ENCODE results near the gene ODAPH. TPM values are rescaled to one million over a fixed set of nuclear protein-coding genes. Genes with fewer than 3 reads are reported as not detected.

ODAPH gene
- polyA plus RNA-seq, 3 donors: not detected

GRCh38 chr4:75552452-75552851 lies 3.4 kb upstream of the ODAPH start:
- Mint-ChIP-seq H3K9me3 (peaks cover 0 to 2% (median 0%) of the 10 kb centered on the region in 7 donors), H3K4me3 (no peak overlapping the region), H3K27me3 (ENCODE audit: low read depth in 3 of 3) (peaks cover 0 to 3% (median 1%) of the 10 kb centered on the region in 3 donors), H3K36me3 (no peaks in the 10 kb centered on the region), H3K27ac (no peak overlapping the region), H3K4me1 (peaks cover 6% of the 10 kb centered on the region)
- Histone ChIP-seq H3K4me1 (ENCODE audit: control insufficient read depth in 1 of 2, insufficient read depth in 2 of 2, low read length in 2 of 2) (peaks cover 5% of the 10 kb centered on the region in 2 donors), H4K20me1 (ENCODE audit: insufficient read depth, low read length) (no peaks in the 10 kb centered on the region), H3K4me2 (replicated peaks; ENCODE audit: extremely low read depth, low read length, poor library complexity, severe bottlenecking) (no peak overlapping the region), H3K27ac (ENCODE audit: low read depth in 1 of 2, low read length in 2 of 2) (no peak overlapping the region), H3K4me3 (replicated peaks in 1 of 3; ENCODE audit: low read depth in 2 of 3, low read length in 3 of 3) (no peak overlapping the region), H3K27me3 (ENCODE audit: control insufficient read depth in 2 of 2, insufficient read depth in 2 of 2, low read length in 2 of 2) (no peaks in the 10 kb centered on the region), H3K36me3 (replicated peaks in 1 of 2; ENCODE audit: control insufficient read depth in 1 of 2, insufficient read depth in 2 of 2, low read length in 2 of 2) (no peaks in the 10 kb centered on the region), H3K79me2 (ENCODE audit: insufficient read depth, low read length) (no peaks in the 10 kb centered on the region), H2AFZ (ENCODE audit: insufficient read depth, low read depth, low read length, poor library complexity, severe bottlenecking) (no peak overlapping the region), H3K9me3 (replicated peaks in 1 of 2; ENCODE audit: control insufficient read depth in 1 of 2, insufficient read depth in 1 of 2, low read length in 2 of 2) (no peaks in the 10 kb centered on the region), H3K9ac (ENCODE audit: insufficient read depth, low read length, poor library complexity, severe bottlenecking) (no peak overlapping the region)
- no peak for TF ChIP-seq CTCF (IDR thresholded peaks at IDR 0.05)
- no peak for DNase-seq
- intact Hi-C loops (cut with micrococcal nuclease): no loop called here

GRCh38 chr4:75557696-75558095 lies 1.8 kb downstream of the ODAPH start:
- Mint-ChIP-seq H3K36me3 (no peaks in the 10 kb centered on the region), H3K4me3 (no peak overlapping the region), H3K27me3 (ENCODE audit: low read depth in 3 of 3) (peaks cover 0 to 2% (median 0%) of the 10 kb centered on the region in 3 donors), H3K27ac (no peak overlapping the region), H3K9me3 (peaks cover 0 to 3% (median 0%) of the 10 kb centered on the region in 7 donors), H3K4me1 (peaks cover 4% of the 10 kb centered on the region)
- H3K9ac ChIP-seq (ENCODE audit: insufficient read depth, low read length, poor library complexity, severe bottlenecking): no peak overlapping the region
- no peaks in the 10 kb centered on the region for H3K36me3 ChIP-seq (replicated peaks in 1 of 2; ENCODE audit: control insufficient read depth in 1 of 2, insufficient read depth in 2 of 2, low read length in 2 of 2)
- no peaks in the 10 kb centered on the region for H3K9me3 ChIP-seq (replicated peaks in 1 of 2; ENCODE audit: control insufficient read depth in 1 of 2, insufficient read depth in 1 of 2, low read length in 2 of 2)
- WGBS (ENCODE audit: insufficient coverage): 100% methylated on average over 6 of the region's 8 CpGs
- no peak overlapping the region for H3K4me3 ChIP-seq (replicated peaks in 1 of 3; ENCODE audit: low read depth in 2 of 3, low read length in 3 of 3)
- intact Hi-C loops (cut with micrococcal nuclease): no loop called here
- H4K20me1 ChIP-seq (ENCODE audit: insufficient read depth, low read length): no peaks in the 10 kb centered on the region
- TF ChIP-seq CTCF (IDR thresholded peaks at IDR 0.05): no peak
- no peak overlapping the region for H3K27ac ChIP-seq (ENCODE audit: low read depth in 1 of 2, low read length in 2 of 2)
- no peak overlapping the region for H3K4me2 ChIP-seq (replicated peaks; ENCODE audit: extremely low read depth, low read length, poor library complexity, severe bottlenecking)
- no peak for DNase-seq
- no peak overlapping the region for H2AFZ ChIP-seq (ENCODE audit: insufficient read depth, low read depth, low read length, poor library complexity, severe bottlenecking)
- peaks cover 5% of the 10 kb centered on the region in 2 donors for H3K4me1 ChIP-seq (ENCODE audit: control insufficient read depth in 1 of 2, insufficient read depth in 2 of 2, low read length in 2 of 2)
- no peaks in the 10 kb centered on the region for H3K27me3 ChIP-seq (ENCODE audit: control insufficient read depth in 2 of 2, insufficient read depth in 2 of 2, low read length in 2 of 2)
- no peaks in the 10 kb centered on the region for H3K79me2 ChIP-seq (ENCODE audit: insufficient read depth, low read length)

Measured in CD14-positive monocyte (primary cell).